Kidney glomerular epithelial cell (primary cell): ENCODE results near the gene ZNF281.
"Not testable (repeated sequence)": the region's sequence is repeated elsewhere in the genome, so short reads cannot be mapped to it uniquely, and the experiment has no call there.

Source experiments
- DNase-seq: peaks from one replicate; lab custom pipeline; 2025; lab: John Stamatoyannopoulos, UW

Gene ZNF281, protein sequence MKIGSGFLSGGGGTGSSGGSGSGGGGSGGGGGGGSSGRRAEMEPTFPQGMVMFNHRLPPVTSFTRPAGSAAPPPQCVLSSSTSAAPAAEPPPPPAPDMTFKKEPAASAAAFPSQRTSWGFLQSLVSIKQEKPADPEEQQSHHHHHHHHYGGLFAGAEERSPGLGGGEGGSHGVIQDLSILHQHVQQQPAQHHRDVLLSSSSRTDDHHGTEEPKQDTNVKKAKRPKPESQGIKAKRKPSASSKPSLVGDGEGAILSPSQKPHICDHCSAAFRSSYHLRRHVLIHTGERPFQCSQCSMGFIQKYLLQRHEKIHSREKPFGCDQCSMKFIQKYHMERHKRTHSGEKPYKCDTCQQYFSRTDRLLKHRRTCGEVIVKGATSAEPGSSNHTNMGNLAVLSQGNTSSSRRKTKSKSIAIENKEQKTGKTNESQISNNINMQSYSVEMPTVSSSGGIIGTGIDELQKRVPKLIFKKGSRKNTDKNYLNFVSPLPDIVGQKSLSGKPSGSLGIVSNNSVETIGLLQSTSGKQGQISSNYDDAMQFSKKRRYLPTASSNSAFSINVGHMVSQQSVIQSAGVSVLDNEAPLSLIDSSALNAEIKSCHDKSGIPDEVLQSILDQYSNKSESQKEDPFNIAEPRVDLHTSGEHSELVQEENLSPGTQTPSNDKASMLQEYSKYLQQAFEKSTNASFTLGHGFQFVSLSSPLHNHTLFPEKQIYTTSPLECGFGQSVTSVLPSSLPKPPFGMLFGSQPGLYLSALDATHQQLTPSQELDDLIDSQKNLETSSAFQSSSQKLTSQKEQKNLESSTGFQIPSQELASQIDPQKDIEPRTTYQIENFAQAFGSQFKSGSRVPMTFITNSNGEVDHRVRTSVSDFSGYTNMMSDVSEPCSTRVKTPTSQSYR

DNA sequence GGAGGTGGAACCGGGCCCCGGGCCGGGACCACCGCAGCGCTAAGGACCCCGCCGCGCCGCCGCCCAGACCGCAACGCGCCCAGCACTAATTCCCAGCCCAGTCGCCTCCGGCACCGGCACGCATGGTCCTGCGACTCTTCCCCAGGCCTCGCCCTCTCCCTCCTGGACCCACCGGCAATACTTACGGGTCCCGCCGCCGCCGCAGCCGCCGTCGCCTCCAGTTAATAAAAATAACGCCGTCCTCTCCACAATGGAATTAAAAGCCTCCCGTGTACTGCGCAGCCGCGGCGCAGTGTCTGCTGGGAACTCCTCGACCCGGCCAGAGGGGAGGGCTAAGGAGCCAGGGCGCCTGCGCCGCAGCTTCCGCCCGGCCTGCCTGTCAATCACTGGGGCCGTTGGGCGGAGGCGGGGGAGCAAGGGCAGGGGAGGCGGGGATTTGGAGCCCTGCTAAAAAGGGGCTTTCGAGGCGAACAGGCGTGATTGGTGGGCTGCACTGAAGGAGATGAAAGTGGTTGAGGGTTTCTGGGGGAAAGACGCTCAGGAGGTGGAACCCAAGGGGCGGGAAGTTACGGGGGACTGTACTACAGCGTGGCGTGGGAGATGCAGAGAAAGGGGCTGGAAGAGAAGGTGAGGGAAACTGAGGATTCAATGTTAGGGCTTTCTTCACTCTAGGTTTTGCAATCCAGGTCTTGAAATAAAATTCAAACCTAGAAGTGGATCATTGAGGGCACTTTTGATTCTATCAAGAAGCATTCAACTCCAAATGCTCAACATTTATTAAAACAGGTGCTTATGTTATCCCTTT is at the start of gene ZNF281:
ZNF281 (minus strand) TSS at position 276 of the 805 bp plus-strand sequence. CDS start 331 bp downstream, outside the sequence.
- peak; percentile 90 for DNase-seq

DNA sequence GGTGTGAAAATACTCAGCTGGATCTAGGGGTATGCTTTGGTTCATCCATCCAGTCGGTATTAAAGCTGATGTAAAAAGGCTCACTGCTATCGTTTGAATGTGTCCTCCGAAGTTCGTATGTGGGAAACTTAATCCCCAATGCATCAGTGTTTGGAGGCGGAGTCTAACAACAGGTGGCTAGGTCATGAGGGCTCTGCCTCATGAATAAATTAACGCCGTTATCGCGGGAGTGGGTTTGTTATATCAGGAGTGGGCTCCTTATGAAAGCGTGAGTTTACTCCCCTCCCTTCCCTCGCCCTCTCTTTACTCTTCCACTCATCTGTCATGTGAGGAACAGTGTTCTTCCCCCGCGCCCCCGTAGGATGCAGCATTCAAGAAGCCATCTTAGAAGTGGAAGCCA is 48.9 kb upstream of the ZNF281 start:
- DNase-seq = no peak

DNA sequence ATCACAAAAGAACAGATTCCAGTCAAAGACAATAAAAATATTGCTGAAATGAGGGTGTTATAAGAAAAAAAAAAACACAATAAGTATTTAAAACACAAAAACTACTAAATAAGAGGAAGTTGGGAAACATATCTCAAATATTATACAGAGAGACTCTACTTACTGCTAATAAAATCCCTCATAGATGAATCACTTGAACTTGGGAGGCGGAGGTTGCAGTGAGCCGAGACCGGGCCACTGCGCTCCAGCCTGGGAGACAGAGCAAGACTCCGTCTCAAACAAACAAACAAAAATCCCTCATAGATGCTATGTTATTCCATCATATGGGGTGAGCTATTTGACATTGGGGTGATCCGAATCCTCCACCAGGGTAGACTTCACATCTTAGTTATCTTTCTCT is 48.0 kb upstream of the ZNF281 start:
- no peak for DNase-seq

DNA sequence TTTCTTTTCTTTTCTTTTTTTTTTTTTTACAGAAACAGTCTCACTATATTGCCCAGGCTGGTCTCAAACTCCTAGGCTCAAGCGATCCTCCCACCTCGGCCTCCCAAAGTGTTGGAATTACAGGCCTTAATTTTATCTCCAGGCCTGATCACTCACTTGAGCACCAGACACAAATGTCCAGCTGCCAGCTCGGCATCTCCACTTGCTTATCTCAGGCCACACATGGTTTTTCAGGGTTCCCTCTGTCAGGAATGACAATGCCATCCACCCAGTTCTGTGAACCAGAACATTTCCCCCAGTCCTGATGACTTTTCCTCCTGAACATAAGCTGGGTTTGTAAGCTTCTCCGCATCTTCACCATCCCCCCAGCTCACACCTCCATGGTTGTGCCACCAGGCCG is 44.6 kb upstream of the ZNF281 start:
- DNase-seq = no peak

DNA sequence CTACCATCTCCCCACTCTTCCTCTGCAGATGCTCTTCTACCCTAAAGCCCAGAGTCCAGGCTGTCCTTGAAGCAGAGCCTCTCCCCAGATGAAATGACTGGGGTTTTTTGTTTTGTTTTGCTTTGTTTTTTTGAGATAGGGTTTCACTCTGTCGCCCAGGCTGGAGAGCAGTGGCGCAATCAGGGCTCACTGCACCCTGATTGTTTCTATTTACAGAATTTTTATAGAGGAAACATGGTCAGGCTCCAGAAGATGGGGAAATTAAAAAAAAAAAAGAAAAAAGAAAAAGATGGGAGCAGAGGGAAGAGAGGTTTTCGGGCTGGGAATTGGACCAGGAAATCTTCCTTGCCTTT is 43.7 kb upstream of the ZNF281 start:
- DNase-seq = no peak

DNA sequence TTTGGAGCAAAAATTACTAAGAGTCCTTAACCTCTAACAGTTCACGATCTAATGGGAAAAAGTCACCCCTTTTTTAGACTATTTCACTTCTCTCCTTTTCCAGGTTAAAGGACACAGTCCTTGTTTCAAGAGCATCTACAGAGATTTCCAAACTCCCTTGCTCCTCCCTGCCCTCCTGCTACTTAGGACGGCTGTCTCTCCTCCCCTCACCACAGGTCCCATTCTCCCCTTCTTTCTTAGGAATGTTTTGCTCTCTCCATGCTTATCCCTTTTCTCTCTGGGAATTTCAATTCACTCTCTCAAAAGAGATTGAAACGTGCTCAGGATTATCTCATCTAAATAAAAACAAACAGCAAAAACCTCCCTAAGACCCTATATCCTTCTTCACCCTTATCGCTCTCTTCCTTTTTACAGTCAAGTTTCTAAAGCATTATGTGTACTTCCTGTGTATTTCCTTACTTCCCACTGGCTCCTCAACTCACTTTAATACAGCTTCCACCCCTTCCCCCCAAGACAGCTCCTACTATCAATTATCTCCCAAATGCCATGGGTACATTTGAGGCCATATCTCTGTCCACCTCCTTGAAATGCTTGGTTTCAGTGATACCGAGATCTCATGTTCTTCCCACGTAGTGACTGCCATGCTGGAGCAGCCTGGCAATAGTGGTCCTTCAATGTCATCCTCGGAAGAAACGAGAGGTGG is 43.2 kb upstream of the ZNF281 start:
- no peak for DNase-seq

DNA sequence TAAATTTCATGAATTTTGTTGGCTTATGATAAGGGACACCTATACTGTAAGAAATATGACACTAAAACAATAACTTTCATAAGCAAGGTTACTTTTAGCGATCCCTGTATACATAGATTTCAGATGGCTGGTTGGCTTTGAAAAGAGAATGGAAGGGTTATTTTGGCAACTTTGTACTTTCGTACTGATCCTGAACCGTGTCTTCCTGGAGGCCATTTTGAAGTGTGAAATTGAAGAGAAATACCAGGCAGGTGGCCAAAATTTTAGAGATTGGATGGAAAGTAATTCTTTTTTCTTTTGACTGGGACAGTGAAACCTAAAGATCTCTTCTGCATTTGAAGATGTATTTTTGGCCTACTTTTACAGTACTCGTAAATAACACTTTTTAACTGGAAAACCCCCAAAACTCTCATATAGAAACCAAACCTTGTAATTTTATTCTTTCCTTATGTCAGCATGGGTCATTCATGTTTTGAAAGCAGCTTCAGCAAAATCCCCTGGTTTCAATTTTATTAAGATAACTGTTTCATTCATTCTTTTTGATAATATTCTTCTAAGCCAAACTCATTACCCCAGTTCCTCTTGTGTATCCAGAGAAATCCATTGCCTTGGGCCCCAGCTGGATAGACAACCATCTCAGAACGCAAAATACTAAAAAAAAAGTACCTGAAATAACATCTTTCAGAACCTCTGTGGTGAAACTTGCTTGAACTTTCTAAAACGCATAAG is 38.4 kb upstream of the ZNF281 start:
- no peak for DNase-seq

DNA sequence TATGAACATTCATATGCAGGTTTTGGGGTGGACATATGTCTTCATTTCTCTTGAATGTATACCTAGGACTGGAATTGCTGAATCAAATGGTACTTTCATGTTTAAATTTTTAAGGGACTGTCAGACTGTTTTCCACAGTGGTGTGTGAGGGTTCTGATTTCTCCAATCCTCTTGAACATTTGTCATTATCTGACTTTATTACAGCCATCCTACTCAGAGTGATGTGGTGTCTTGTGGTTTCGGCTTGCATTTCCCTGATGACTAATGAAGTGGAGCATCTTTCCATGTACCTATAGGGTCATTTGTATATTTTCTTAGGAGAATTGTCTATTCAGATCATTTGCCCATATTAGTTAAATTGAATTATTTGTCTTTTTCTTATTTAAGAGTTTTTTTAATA is 35.4 kb upstream of the ZNF281 start:
- no peak for DNase-seq

DNA sequence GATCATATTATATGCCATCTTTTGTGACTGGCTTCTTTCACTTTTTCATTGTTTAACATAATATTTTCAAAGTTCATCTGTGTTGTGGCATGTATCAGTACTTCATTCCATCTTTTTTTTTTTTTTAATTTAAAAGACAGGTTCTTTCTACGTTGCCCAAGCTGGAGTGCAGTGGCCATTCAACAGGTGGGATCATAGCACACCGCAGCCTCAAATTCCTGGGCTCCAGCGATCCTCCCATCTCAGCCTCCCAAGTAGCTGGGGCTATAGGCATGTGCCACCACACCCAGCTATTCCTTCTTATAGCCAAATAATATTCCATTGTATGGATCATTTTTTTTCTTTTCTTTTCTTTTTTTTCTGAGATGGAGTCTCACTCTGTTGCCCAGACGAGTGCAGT is 34.6 kb upstream of the ZNF281 start:
- no peak for DNase-seq

DNA sequence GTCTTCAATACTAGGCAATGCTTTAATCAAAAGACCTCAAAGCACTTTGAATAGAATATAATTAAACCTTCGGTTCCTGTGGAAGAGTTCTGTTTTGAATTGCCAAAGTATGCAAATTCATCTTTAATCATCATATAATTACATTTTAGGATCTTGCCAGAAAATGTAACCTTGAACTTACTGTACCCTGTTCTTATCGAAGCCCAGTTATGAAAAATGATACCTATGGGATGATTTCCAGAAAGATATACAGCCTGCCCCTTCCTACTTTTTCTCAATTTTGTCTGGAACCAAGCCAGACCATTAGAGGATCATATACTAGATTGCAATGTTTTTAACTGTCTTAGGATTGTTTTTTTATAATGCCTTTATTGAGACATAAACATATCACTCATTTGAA is 34.0 kb upstream of the ZNF281 start:
- DNase-seq = no peak

DNA sequence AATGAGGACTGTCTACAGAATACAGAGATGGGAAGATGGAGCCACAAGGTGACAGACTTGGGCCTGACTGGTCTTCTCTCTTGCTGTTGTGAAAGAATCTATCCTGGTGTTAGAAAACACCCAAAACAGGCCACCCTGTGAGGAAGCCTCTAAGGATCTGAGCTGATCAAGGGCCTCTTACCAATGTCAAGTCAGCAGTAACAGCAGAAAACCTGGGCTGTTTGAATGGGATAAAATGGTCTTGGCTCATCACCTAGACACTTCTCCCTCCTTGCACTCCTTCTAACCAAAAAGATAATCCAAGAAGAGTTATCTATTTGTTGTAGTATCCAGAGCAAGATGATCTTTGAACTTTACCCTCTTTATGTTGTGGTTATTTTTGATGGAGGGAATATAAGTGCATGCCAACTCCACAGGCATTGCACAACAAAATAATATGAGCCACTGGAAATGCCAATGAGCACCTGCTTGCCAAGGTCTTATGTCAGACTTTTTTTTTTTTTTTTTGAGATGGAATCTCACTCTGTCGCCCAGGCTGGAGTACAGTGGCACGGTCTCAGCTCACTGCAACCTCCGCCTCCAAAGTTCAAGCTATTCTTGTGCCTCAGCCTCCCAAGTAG is 32.8 kb upstream of the ZNF281 start:
- no peak for DNase-seq

DNA sequence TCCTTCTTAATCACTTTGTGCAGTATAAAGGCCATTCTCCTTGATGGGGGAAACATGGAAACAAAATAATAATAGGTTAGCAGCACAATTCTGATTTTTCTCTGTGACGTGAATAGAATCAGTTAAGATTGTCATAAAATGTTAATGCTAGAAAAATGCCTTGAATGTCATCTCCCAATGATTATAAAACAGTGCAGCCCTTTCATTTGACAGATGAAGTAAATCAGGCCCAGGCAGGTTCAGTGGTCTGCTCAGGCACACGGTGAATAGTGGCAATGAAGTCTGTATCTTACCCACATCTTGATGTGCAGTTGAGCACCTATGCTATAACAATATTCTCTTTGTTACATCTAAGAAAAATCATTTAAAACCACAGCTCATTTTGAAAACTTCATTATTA is 32.2 kb upstream of the ZNF281 start:
- no peak for DNase-seq

DNA sequence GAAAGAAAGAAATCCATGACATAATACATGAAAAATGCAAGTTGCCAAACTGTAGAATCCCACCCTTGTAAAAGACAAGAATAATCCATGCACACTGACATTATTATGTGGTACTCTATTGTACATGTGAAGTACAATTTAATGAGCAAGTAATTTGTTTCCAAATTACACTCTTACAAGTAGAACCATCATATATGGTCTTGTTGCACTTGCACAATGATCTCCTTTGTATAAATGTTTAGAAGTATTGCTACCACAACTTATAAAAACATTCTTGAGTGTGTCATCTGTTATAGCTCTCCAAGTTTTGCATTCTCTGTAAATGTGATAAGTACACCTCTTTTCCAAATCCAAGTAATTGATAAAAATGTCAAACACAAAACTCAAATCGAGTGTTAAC is 29.1 kb upstream of the ZNF281 start:
- DNase-seq = peak; percentile 5

DNA sequence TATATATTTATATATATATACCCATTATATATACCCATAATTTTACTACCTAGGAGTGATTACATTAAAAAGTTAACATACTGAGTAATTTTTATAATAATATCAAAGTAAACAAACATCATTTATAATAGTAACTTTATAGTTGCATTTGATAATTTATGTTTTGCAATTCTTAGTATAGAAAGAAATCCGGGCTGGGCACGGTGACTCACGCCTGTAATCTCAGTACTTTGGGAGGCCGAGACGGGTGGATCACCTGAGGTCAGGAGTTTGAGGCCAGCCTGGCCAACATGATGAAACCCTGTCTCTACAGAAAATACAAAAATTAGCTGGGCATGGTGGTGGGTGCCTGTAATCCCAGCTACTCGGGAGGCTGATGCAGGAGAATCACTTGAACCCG is 28.6 kb upstream of the ZNF281 start:
- DNase-seq = not testable (repeated sequence)

DNA sequence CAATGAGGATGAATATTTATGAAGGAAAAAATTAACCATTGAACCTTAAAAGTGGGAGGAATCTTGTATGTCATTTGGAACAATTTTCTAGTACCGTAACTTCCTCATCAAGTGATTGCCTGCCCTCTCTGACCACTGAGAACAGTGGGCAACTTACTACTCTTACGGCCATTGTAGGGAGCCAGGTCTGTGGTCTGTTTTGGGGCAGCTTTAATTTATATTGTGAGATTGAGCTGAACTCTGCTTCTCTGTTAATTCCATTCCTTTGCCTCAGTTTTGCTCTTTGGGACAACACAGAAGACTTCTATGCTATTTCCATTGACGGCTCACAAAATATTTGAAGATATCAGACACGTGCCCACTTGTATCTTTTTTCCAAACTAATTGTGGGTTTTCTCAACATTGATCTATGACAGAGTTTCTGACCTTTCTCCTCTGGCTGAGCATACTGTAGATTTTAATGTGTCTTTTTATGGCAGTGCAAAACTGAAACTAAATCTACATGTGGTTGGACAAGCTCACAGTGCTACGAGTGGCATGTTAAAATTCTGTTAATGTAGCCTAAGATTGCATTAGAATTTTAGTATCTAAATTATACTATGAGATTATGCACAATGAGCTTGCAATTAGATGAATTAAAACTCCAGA is 27.8 kb upstream of the ZNF281 start:
- DNase-seq = peak; percentile 2

DNA sequence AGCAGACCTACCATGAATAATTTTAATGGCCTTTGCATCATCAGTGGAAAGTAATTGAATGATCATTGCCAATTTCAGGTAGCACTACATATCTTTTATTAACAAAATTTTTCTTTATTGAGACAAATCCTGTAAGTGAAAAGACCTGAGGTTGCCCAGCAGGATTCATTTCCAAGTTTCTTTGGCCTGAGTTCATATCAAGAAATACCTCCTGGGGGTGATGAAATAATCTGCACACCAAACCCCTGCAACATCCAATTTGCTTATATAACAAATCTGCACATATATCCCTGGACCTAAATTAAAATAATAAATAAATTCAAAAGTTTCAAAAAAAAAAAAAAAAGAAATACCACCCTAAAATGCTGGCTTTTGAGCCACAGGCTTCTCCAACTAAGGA is 27.3 kb upstream of the ZNF281 start:
- DNase-seq = no peak

DNA sequence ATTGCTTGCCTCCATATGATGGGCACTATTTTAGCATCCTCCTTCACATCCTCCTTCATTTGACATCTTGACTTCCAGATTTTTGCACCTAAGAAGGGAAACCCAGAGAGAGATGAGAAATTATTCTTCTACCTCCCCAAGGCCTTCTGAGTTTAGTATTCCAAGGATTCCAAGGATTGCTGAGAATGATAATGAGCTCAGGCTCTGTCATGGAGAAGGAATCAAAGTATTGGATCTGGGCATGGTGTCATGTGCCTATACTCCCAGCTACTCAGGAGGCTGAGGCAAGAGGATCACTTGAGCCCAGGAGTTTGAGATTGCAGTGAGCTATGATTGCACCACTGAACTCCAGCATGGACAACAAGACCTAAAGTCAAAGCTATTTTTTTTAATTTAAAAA is 26.6 kb upstream of the ZNF281 start:
- no peak for DNase-seq

DNA sequence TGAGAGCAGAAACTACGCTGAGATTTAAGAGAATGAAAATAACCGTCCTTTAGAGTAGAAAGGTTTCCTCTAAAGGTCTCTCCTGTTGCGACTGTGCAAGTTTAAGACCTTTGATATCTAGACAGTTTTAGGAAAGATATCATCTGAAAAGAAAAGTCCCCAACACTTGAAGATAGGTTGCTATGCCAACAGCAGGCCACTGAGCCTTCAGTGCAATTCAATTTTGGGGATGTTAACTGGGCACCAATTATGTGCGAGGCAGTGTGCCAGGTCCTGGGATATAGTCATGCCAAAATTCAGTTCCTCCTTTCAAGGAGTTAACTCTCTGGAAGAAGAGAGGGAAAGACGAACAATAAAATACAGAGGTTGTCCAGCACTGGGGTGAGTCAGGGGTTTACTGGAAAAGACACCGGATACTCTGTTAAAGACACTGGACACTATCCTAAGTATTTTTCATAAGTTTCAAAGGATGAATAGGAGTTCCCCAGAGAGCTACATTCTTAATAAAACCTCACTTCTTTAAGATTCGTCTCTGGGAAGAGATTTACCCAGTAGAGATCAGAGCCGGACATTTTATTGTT is 25.5 kb upstream of the ZNF281 start:
- DNase-seq = no peak

DNA sequence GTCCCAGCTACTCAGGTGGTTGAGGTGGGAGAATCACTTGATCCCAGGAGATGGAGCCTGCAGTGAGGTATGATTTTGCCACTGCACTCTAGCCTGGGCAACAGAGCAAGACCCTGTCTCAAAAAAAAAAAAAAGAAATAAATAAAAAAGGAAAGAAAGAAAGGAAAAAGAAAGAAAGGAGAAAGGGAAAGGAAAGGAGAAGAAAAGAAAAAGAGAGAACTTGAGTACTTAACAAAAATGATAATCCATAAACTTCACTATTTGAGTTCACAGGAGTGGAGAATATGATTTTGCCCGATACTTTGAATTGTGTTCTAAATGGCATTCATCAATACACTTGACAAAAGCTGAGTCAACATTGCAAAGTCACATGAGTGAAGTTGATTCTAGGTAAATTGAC is 23.8 kb upstream of the ZNF281 start:
- no peak for DNase-seq

DNA sequence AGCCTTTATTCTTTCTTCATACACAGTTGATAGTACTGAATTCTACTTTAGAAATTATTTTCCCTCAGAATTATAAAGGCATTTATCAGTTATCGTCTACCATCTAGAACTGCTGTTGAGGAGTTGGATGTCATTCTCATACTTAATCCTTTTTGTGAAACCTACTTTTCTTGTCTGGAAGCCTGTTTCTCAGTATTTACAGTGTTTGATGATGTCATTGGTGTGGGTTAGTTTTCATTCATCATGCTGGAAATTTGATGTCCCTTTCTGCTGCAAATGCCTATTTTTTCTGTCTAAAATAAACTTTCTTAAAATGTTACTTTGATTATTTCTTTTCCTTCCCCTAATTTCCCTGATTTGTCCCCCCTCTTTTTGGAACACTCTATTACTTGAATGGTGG is 22.8 kb upstream of the ZNF281 start:
- no peak for DNase-seq
